T-helper 2 cell treated with Interferon-gamma antibody and Interleukin-4, amounts not matched to agents 100 ng/mL and 5 ng/mL, for 36 hours (primary cell): ENCODE results near the gene FCMR. TPM values are rescaled to one million over a fixed set of nuclear protein-coding genes. Genes with fewer than 3 reads are reported as not detected.

ENCODE experiments used
- intact Hi-C: fragments of 100-400 bp; cut with micrococcal nuclease; formaldehyde crosslinking; loops from one replicate; pipeline ENCODE4 v1.15.1; 2023
- total RNA-seq: library from RNA; stranded (reverse); gene quantifications from 2 replicates; pipeline ENCODE4 v1.2.3, GENCODE V29; 2022

The FCMR gene
- total RNA-seq, 1 donor from 2014 or later = 77.6 TPM

DNA sequence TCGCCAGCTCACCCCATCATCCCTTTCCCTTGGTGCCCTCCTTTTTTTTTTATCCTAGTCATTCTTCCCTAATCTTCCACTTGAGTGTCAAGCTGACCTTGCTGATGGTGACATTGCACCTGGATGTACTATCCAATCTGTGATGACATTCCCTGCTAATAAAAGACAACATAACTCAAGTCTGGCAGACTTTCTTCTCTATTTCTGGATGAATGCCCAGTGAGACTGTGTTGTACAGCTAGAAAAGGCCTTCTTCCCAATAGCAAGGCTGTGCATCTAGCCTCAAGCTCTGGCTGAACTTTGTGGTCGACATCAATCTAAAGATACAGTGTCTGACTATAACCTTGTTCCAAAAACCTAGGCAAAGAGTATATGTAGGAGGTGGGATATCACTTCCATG, 18.1 kb downstream of the FCMR start:
- intact Hi-C loops = no loop called here

DNA sequence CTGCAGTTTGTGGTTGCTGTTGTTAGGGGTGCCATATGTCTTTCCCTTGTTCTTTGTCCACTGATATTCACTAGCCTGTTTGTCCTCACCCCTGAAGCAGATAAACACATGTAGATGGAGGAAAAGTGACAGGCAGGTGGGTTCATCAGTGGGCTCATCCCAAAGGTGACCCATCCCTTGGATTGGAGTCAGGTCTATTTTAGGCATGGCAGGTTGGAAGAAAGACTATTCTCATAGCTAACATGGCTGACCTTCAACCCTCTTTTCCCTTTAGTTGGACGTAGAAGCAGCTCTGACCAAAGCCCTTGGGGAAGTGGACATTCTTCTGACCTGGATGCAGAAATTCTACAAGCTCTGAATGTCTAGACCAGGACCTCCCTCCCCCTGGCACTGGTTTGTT, 19.0 kb downstream of the FCMR start:
- intact Hi-C loops = no loop called here

DNA sequence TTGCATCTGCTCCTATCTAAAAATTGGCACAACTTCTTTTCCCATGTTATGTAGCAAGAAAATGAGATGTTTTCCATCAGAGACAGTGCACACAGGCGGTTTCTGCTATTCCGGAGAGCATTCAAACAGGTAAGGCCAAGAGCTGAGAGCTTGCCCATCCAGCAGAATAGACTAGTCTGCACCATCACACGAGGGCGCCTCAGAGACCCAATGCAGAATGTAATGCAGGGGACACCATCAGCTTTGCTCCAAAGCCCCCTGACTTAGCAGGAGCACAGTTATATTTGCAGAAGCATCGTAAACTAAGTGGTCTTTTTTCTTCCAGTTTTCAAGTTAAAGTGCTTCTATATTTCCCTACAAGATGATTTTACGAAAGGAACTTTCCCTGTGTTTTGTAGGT, 19.8 kb downstream of the FCMR start:
- intact Hi-C loops = no loop called here

DNA sequence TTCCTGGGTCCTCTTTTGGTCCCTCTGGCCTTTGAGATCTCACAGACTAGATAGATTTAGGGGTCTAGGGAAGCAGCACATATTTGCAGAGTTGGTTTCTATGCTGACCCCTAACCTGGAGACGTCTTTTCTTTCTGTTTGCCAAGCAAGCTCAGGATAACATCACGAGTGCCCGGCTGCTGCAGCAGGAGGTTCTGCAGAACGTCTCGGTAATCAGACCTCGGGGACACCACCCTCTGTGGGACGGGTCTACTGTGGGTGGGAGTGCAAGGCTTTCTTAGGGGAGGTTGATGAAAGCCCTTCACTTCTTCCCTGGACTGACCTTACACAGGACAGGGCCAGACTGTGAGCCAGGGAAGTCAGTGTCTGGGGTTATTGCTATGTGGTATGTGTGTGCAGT, 21.6 kb downstream of the FCMR start:
- intact Hi-C loops = no loop called here

DNA sequence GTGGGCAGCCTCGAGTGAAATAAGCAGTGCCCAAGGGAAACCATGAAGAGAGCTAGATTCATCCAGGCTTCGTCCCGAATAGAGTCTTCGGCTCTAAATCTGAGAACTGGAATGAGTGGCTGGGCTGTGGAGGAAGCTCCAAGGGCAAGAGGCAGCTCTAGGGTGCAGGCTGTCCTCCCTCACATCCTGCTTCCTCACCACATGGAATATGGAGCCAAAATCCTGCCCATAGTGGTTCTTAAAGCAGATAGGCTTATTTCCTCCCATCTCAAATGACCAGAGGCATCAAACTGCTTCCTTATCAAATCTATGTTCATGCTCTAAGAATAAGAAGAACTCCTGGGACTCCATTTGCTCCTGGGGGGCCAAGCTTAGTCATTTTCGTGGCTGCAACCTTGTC, 22.0 kb downstream of the FCMR start:
- intact Hi-C loops = no loop called here

DNA sequence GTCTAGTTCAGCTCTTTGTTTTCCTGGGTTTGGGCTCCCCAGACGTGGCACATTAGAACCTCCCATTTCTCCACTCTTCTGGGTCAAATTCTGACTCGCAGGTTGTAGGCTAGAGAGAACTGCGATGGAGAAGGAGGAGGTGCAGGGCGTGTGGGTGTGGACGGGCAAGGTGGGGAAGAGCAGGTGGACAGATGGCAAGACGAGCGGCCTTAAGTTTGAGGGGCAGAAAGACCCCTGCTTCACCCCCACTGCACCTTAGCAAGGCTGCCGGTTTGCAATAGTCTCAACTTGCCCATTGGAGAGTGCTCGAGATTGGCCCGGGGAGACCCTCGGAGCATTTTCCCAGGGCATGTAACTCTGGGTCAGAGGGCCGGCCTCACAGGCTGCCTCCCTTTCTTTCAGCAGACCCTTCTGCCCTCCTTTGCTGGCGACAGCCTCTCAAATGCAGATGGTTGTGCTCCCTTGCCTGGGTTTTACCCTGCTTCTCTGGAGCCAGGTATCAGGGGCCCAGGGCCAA, 22.8 kb downstream of the FCMR start:
- intact Hi-C loops = no loop called here

DNA sequence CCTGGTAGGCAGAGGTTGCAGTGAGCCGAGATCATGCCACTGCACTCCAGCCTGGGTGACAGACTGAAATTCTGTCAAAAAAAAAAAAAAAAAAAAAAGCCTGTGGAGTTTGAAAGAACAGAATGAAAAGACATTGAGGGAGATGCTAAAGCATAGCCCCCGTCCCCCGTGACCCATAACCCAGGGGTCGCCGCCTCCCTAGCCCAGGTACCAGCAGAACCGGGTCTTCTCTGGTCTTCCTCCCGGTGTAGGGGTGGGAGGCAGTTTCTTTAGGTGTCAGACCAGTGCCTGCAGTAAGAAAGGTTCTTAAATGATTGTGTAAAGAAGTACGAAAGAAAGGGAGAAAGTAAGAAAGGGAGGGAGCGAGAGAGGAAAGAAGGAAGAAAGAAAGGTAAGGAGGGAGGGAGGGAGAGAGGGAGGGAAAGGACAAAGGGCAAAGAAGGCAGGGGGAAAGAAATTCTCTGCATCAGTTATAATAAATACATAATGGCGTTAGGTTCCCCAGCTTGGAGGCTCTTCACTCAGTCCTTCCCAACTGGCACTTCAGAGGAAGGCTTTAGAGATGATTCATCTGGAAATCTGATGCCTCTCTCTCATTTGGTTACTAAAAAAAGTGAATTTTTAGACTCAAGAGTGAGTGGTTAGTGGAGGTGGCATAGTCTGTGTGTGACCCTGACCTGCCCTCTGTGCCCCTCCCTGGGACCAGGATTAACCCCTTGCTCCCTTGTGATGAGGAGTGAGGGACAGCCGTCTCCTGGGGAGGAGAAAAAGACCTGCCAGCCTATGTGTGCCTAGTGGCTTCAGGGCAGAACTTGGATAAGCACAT, 23.4 kb downstream of the FCMR start:
- intact Hi-C loops = no loop called here

DNA sequence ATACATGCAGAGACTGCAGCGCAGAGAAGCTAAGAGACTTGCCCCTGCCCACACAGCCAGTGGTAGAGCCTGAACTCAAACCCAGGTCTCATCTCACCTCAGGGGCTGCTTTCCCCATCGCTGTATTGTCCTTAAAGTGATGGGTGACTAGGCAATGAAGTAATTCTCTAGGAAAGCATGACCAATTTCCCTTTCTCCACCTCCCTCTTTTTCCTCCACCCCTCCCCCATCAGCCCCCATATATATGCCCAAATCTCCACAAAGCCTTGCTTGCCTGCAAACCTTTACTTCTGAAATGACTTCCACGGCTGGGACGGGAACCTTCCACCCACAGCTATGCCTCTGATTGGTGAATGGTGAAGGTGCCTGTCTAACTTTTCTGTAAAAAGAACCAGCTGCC, 24.6 kb downstream of the FCMR start, which contains the start of gene IL24:
Gene IL24 (plus strand): TSS at position 269 of the 400 bp plus-strand sequence. CDS start 390 bp downstream, outside the sequence.
- intact Hi-C loops = no loop called here

DNA sequence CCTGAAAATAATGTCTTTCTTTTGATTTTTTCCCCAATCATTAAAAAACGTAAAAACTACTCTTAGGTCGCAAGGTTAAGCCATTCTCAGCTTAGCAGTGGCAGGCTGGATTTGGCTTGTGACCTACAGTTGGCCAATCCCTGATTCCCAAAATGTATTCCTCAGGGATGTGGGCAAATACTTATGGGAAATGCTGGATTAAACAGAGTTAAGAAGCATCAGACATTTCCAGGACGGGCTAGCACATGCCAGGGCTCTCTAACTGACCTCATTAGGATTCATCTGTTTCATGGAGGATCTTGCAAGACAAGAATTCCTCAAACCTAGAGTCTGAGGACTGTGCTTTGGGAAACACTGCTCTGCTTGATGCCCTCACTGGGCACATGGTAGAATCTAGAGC, 25.5 kb downstream of the FCMR start:
- intact Hi-C loops = no loop called here

DNA sequence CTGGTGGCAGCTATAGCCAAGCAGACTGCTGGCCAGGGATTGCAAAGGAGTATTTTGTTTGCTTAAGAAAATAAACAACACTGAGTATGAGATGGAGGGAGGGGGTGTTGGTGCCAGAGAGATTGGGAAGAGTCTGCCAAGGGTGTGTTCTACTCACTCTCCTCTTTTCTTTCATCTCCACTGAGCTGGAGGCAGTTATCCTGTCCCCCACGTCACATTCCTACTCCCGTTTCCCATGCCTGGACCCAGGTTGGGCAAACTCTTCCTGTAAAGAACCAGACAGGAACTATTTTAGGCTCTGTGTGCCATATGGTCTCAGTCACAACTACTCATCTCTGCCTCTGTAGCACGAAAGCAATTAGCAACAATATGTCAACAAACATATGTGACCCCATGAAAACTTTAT, 25.9 kb downstream of the FCMR start:
- intact Hi-C loops = no loop called here

DNA sequence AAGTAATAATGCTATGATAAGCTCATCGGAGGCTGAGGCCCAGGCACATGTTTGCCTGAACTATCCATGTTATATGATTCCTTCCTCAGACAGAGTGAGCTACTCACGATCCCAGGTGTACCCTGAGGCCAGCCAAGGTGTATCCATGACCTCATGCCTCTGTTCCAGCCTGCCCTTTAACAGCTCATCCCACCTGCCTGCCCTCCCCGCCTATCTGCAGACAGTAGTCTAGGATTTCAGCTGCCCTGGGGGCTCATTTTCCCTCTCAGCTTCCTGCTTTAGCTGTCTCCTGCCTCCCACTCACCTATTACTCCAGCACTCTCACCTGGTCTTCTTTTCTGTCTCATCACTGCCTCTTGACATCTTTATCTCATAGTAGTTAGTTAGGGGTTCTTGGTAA, 26.4 kb downstream of the FCMR start:
- intact Hi-C loops = no loop called here

DNA sequence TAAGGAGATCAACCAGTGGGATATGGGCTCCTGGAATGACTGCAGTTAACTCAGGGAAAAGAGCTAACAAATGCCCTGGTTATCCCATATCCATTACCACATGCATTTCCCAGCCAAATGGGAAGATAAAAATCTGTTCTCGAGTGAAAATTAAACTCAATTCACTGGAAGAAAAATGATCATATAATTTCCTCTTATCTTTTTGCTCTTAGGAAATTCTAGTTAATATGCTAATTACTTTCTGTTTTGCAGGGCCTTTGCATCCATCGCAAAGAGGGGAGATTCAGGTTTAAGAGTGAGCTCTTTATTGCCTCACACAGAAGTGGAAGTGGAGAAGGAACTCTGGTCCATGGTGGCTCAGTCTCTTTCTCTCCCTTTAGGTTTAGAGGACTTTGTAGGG, 28.4 kb downstream of the FCMR start:
- intact Hi-C loops = no loop called here

DNA sequence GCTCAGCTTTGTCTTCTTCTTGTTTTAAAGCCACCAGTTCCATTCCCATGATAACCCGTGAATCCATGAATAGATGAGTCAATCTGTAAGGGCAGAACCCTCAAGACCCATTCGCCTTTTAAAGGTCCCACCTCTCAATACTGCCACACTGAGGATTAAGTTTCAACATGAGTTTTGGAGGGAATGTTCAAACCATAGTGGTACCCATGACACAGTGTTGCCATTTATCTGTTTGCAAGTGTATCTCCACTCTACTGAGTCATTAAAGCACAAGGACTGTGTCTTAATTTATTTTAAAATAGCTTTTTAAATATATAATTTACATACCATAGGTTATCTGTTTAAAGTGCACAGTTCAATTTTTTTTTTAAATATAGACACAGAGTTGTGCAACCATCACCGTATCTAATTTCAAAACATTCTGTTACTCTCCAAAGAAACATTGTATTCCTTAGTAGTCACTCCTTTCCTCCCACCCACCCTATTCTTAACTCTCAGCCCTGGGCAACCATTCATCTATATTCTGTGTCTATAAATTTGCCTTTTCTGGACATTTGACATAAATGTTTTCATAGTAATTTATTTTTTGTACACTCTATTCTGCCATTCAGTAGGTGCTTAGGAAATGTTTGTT, 29.3 kb downstream of the FCMR start:
- intact Hi-C loops = no loop called here

DNA sequence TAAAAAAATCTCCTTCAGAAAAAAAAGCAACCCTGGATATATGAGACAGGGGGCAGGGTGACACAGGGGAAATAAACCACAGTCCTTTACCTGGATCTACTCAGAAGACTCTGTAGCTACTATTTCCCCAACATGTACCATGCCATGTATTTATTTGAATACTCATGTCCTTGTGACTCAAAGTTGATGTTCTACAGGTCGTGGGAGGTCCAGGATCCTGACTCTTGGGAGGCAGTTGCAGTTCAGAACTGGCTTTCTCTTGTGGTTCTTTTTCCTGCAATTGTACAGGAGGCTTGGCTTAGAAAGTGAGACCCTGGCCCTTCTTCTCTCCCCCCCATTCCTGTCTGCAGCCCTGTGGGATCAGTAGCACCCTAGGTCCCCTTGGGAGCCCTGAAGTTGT, 30.3 kb downstream of the FCMR start:
- intact Hi-C loops = no loop called here

DNA sequence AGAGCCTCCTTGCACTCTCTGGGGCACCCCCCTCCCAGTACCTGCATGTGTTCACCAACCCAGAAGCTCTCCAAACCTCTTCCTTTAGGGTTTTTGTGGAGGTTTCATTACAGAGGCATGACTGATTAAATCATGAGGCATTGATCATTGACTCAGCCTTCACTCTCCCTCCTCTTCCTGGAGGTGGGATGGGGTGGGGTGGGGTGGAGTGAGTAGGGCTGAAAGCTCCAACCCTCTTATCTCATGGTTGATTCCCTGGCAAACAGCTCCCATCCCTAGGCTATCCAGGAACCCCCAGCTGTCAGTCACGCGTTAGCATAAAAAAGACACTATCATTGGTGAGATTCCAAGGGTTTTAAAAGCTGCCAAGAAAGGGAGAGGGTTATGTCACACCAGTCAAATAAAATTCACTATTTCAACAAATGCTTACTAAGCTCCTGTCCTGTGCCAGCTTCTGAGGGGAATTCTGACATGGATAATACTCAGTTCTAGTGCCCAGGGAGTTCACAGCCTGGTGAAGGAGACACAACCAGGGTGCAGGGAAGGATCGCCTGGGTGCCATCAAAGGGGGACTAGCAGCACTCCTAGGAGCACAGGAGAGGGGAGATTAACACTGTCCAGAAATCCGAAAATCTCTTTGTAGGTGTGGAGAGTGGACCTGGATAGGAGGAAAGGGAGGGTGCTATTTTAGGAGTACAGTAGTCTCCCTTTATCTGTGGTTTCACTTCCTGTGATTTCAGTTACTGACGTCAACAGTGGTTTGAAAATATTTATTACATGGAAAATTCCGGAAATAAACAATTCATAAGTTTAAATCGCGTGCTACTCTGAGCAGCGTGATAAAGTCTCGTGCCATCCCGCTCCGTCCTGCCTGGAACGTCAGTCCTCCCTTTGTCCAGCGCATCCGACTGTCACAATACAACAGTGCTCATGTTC, 31.3 kb downstream of the FCMR start:
- intact Hi-C loops = no loop called here

DNA sequence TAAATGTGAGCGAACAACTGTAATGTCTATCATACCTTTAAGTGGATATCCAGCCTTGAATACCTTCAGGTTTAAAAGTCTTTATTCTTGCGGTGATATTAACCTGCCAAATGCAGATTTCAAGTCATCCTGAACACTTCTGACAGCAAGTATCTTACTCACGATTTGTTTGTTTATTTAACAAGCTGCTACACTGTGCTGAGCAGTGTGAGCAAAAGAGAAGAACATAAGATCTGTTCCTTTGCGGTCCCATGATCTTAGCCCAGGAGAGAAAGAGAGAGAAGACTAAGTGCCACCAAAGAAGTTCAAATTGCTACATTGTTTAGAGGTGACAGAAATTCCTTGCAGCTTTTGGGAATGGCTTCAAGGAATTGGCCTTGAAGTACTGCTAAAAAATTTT, 34.0 kb downstream of the FCMR start:
- intact Hi-C loops = no loop called here

DNA sequence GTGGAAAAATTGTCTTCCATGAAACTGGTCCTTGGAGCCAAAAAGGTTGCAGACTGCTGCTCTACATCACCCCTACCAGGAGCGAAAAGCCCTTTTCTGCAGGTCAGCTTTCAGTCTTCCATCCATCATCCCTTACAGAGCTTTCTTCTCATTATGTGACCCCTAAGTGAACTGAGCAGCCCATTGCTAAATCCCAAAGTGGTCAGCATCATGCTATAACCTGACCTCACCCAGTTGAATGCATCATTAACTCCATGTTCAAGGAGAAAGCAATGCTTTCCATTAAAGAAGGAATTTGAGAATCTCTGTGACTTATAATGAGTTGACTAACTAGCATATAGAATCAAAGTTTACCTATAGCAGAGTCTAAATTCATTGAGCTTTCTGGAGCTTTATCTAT, 34.9 kb downstream of the FCMR start:
- intact Hi-C loops = no loop called here

DNA sequence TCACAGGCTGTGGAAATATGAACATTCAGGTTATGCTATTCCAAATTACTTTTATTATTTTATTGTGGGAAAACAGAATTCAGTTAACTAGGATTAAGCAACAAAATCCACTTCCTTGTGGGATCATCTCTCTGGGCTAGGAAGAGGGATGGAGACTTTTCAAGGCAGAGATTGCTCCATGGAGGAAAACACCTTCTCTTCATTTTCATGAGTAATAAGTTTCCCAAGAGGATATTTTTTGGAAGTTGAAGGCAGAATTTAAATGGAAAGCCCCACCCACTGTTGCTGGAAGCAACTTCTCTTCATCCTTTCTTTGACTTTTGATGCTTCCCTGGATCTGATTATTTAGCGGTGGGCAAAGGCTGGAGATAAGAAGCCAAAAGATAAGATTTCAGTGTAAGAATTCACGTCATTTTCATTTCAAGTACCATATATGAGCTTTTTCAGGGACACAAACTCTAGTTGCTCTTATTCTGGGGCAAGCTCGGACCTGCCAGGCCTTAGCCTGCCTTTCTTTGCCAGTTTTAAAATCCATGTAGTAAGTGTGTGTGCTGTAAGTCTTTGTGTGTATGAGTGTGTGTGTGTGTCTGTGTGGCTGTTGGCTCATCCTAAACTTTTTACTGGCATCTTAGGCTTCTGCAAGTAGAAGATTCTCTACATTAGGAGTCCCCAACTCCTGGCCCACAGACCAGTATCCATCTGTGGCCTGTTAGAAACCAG, 36.2 kb downstream of the FCMR start:
- intact Hi-C loops = no loop called here

DNA sequence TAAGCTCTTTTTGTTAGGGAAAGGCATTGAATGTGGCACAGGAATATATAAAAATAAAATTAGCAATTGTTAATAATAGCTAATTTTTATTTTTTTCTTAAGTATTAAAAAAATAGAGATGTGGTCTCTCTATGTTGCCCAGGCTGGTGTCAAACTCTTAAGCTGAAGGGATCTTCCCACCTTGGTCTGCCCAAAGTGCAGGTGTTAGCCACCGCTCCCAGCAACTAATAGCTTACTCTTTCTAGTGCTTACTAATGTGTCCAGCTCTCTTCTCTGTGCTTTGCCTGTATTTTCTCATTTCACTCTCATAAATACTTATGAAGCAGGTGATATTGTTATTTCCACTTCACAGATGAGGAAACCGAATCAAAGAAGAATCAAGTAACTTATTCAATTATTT, 37.9 kb downstream of the FCMR start:
- intact Hi-C loops = no loop called here

DNA sequence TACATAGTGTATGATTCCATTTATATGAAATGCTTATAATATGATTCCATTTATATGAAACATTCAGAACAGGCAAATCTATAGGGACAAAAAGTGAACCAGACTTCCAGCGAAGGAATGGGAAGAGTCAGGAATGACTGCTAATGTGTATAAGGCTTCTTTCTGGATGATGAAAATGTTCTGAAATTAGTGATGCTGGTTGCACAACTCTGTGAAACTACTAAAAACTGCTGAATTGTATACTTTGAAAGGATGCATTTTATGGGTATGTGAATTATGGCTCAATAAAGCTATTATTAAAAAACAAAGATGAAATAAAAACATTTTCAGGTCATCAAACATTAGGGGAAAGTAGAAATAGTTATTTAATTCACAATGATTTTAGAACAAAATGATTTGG, 38.6 kb downstream of the FCMR start:
- intact Hi-C loops = no loop called here

DNA sequence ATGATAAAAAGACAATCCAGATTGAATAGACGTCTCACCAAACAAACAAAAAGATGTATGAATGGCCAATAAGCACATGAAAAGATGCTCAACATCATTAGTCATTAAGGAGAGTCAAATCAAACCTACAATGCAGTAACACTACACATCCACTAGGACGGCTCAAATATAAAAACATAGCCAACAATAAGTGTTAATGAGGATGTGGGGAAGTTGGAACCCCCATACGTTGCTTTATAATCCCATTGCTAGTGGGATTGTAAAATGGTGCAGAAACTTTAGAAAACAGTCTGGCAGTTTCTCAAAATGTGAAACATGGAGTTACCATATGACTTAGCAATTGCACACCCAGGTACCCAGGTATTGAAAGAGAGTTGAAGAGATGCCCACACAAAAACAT, 39.2 kb downstream of the FCMR start:
- intact Hi-C loops = no loop called here
